22Rv1 (cell line): ENCODE measurements around the gene TAS1R3.

ENCODE experiments used
- CTCF ChIP-seq: fragments of 450-650 bp; IDR thresholded peaks from 2 replicates; pipeline ENCODE4 v1.5.1; 2017; ENCODE audit warnings: mild to moderate bottlenecking
- ZFX ChIP-seq: fragments of 450-650 bp; IDR thresholded peaks from 2 replicates; pipeline ENCODE4 v1.6.1; 2017; ENCODE audit warnings: antibody characterized with exemption, borderline replicate concordance

- TF ChIP-seq CTCF (peak; percentile 33), ZFX (no peak)
Measured at GRCh38 chr1:1299686-1300351, 31.3 kb upstream of the TAS1R3 start.
